Uterus (tissue), 2 donors: ENCODE measurements around the gene C4orf50.

Source experiments
- POLR2A ChIP-seq, 2 donors: fragments of 450-650 bp; IDR thresholded peaks; one replicate each; pipeline ENCODE4 v1.6.1; 2016; ENCODE audit warnings: antibody characterized with exemption in 2 of 2, mild to moderate bottlenecking in 1 of 2, moderate library complexity in 1 of 2
- TF ChIP-seq, protein P1 (sequence below), 4 experiments: fragments of 200-600 bp in 2 of 4; fragments of 450-650 bp in 2 of 4; sonication (generic) in 2 of 4; IDR thresholded peaks; one replicate each; pipeline ENCODE4 v1.5.1; 2016 to 2019; ENCODE audit warnings: antibody characterized with exemption in 4 of 4, mild to moderate bottlenecking in 2 of 4, moderate library complexity in 1 of 4

DNA sequence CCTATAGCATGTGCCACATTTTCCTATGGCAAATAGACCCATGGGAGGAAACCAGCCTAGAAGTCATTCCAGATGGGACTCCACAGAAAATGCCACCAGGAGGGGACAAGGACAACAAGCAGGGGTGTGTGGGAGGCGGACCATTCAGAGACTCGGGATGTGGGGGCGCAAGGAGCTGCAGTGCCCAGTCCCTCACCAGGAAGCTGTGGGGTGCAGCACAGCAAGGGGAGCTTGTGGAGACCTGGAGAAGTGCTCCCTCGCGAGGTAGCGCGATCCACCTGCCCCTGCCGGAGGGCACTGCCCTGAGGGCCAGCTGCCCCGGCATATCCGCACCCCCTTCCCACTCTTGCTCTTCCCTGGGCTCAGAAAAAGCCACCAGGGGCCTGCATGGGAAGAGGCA, 45.5 kb upstream of the C4orf50 start:
- TF ChIP-seq, protein P1, sequence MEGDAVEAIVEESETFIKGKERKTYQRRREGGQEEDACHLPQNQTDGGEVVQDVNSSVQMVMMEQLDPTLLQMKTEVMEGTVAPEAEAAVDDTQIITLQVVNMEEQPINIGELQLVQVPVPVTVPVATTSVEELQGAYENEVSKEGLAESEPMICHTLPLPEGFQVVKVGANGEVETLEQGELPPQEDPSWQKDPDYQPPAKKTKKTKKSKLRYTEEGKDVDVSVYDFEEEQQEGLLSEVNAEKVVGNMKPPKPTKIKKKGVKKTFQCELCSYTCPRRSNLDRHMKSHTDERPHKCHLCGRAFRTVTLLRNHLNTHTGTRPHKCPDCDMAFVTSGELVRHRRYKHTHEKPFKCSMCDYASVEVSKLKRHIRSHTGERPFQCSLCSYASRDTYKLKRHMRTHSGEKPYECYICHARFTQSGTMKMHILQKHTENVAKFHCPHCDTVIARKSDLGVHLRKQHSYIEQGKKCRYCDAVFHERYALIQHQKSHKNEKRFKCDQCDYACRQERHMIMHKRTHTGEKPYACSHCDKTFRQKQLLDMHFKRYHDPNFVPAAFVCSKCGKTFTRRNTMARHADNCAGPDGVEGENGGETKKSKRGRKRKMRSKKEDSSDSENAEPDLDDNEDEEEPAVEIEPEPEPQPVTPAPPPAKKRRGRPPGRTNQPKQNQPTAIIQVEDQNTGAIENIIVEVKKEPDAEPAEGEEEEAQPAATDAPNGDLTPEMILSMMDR (IDR thresholded peaks at IDR 0.05): no peak
- no peak for TF ChIP-seq POLR2A (IDR thresholded peaks at IDR 0.05)
